H1 (cell line): ENCODE data around the gene DNAJC6. TPM values are rescaled to one million over a fixed set of nuclear protein-coding genes. Genes with fewer than 3 reads are reported as not detected.

Experiments
- CTCF ChIA-PET: fragments of 300-600 bp; sonication (Branson Sonifier 250); formaldehyde crosslinking; loops from one replicate; lab custom pipeline; 2021; ENCODE audit not compliant: partially characterized antibody; lab: Charles Lee
- POLR2A ChIA-PET: fragments of 300-600 bp; sonication (Branson Sonifier 250); formaldehyde crosslinking; loops from one replicate; lab custom pipeline; 2021; ENCODE audit warnings: inconsistent platforms; ENCODE audit not compliant: partially characterized antibody; lab: Charles Lee
- DNase-seq, 2 experiments: peaks; one replicate each; pipeline versions ENCODE4 v3.0.0 to v3.0.0-alpha.2; 2010 to 2022; ENCODE audit warnings: low spot score in 2 of 2, low read depth in 1 of 2, mixed read lengths in 1 of 2
- FAIRE-seq: peaks from 2 replicates; lab custom pipeline; 2011; peaks lifted over from hg19 to GRCh38; lab: Jason Lieb, UNC
- H2AFZ ChIP-seq: 2 replicates; pipeline ENCODE4 v1.8.1; 2012; ENCODE audit warnings: low read length, inconsistent platforms
- H2AK5ac ChIP-seq: 2 replicates; pipeline ENCODE4 v1.6.1; 2013; ENCODE audit warnings: low read depth, low read length
- H2BK120ac ChIP-seq: replicated peaks from 2 replicates; pipeline ENCODE3; 2013; ENCODE audit warnings: low read depth, low read length, inconsistent platforms
- H2BK12ac ChIP-seq: 2 replicates; pipeline ENCODE4 v1.6.1; 2013; ENCODE audit warnings: low read depth, low read length
- H2BK15ac ChIP-seq: 2 replicates; pipeline ENCODE4 v1.6.1; 2013; ENCODE audit warnings: low read length
- H2BK20ac ChIP-seq: 2 replicates; pipeline ENCODE4 v1.6.1; 2013; ENCODE audit warnings: low read length
- H2BK5ac ChIP-seq: 2 replicates; pipeline ENCODE4 v1.6.1; 2013; ENCODE audit warnings: low read depth, low read length
- H3K14ac ChIP-seq: 2 replicates; pipeline ENCODE4 v1.6.1; 2013; ENCODE audit warnings: inconsistent platforms; ENCODE audit not compliant: insufficient read length
- H3K18ac ChIP-seq: 2 replicates; pipeline ENCODE4 v1.6.1; 2013; ENCODE audit warnings: low read length; ENCODE audit errors: extremely low read depth
- H3K23ac ChIP-seq: 2 replicates; pipeline ENCODE4 v1.6.1; 2013; ENCODE audit warnings: inconsistent platforms; ENCODE audit not compliant: insufficient read length
- H3K23me2 ChIP-seq: 2 replicates; pipeline ENCODE4 v1.6.1; 2013; ENCODE audit warnings: low read depth, low read length
- H3K27ac ChIP-seq: 2 replicates; pipeline ENCODE4 v1.6.1; 2011; ENCODE audit warnings: low read depth, low read length, inconsistent platforms
- H3K27me3 ChIP-seq, 4 experiments: replicated peaks in 1 of 4; 1 replicate in 1 of 4; 2 replicates in 3 of 4; pipeline versions ENCODE4 v1.6.1 to v1.8.1; 2011 to 2013; ENCODE audit warnings: low read length in 3 of 4, mild to moderate bottlenecking in 3 of 4, inconsistent platforms in 2 of 4, mixed read lengths in 2 of 4, moderate library complexity in 1 of 4; ENCODE audit not compliant: control insufficient read depth in 3 of 4, insufficient read depth in 3 of 4; ENCODE audit errors: extremely low read depth in 1 of 4
- H3K36me3 ChIP-seq, 4 experiments: 2 replicates each; pipeline versions ENCODE4 v1.6.1 to v1.8.1; 2011 to 2013; ENCODE audit warnings: mild to moderate bottlenecking in 4 of 4, low read length in 3 of 4, moderate library complexity in 2 of 4, control low read depth in 1 of 4, inconsistent platforms in 1 of 4; ENCODE audit not compliant: insufficient read depth in 4 of 4, control insufficient read depth in 2 of 4
- H3K4ac ChIP-seq: replicated peaks from 2 replicates; pipeline ENCODE3; 2013; ENCODE audit warnings: low read length, low read depth, mixed read lengths, inconsistent platforms; ENCODE audit not compliant: insufficient read length
- H3K4me1 ChIP-seq, 4 experiments: replicated peaks in 1 of 4; 1 replicate in 1 of 4; 2 replicates in 3 of 4; pipeline versions ENCODE4 v1.6.1 to v1.8.1; 2011 to 2013; ENCODE audit warnings: low read length in 3 of 4, inconsistent platforms in 2 of 4, mixed read lengths in 1 of 4; ENCODE audit not compliant: insufficient read depth in 4 of 4, control insufficient read depth in 3 of 4
- H3K4me2 ChIP-seq, 2 experiments: 2 replicates each; pipeline versions ENCODE4 v1.6.1 to v1.8.1; 2011 to 2013; ENCODE audit warnings: low read depth in 2 of 2, low read length in 2 of 2, control low read depth in 1 of 2, inconsistent platforms in 1 of 2, mild to moderate bottlenecking in 1 of 2; ENCODE audit not compliant: insufficient read depth in 1 of 2
- H3K4me3 ChIP-seq, 4 experiments: fragments of 200-600, 300-600 bp in 1 of 4; sonication (generic), shearing (Covaris generic), sonication (Bioruptor Twin) in 1 of 4; 2 replicates each; pipeline versions ENCODE4 v1.5.1 to v1.8.1; 2011 to 2016; ENCODE audit warnings: low read length in 4 of 4, low read depth in 3 of 4, control low read depth in 2 of 4, inconsistent platforms in 2 of 4, mild to moderate bottlenecking in 2 of 4, mixed read lengths in 1 of 4, moderate library complexity in 1 of 4; ENCODE audit not compliant: insufficient read depth in 2 of 4; ENCODE audit errors: extremely low read depth in 1 of 4
- H3K56ac ChIP-seq: replicated peaks from 2 replicates; pipeline ENCODE3; 2013; ENCODE audit warnings: low read depth, mild to moderate bottlenecking, mixed read lengths, low read length, inconsistent platforms; ENCODE audit not compliant: insufficient read length
- H3K79me1 ChIP-seq: 2 replicates; pipeline ENCODE4 v1.6.1; 2013; ENCODE audit warnings: low read depth, low read length, control low read depth
- H3K79me2 ChIP-seq, 2 experiments: 2 replicates each; pipeline versions ENCODE4 v1.6.1 to v1.8.1; 2012 to 2013; ENCODE audit warnings: low read length in 2 of 2, mild to moderate bottlenecking in 2 of 2, inconsistent platforms in 1 of 2; ENCODE audit not compliant: insufficient read depth in 2 of 2, control insufficient read depth in 1 of 2
- H3K9ac ChIP-seq, 4 experiments: replicated peaks in 1 of 4; 1 replicate in 1 of 4; 2 replicates in 3 of 4; pipeline versions ENCODE4 v1.6.1 to v1.8.1; 2011 to 2013; ENCODE audit warnings: low read depth in 3 of 4, low read length in 3 of 4, control low read depth in 2 of 4, mild to moderate bottlenecking in 2 of 4, moderate library complexity in 2 of 4, inconsistent platforms in 1 of 4; ENCODE audit errors: extremely low read depth in 1 of 4
- H3K9me3 ChIP-seq, 2 experiments: 2 replicates each; pipeline versions ENCODE4 v1.6.1 to v1.8.1; 2012 to 2013; ENCODE audit warnings: mild to moderate bottlenecking in 2 of 2, moderate library complexity in 2 of 2, control low read depth in 1 of 2, inconsistent platforms in 1 of 2, low read depth in 1 of 2, low read length in 1 of 2, mixed read lengths in 1 of 2; ENCODE audit not compliant: insufficient read depth in 2 of 2
- H4K20me1 ChIP-seq, 2 experiments: replicated peaks in 1 of 2; 2 replicates each; pipeline versions ENCODE3 to v1.8.1; 2011 to 2013; ENCODE audit warnings: inconsistent platforms in 2 of 2, low read length in 2 of 2, mild to moderate bottlenecking in 1 of 2; ENCODE audit not compliant: insufficient read depth in 2 of 2, control insufficient read depth in 1 of 2
- H4K5ac ChIP-seq: 2 replicates; pipeline ENCODE4 v1.6.1; 2013; ENCODE audit warnings: low read length, low read depth, mixed read lengths, inconsistent platforms; ENCODE audit not compliant: insufficient read length
- H4K8ac ChIP-seq: 2 replicates; pipeline ENCODE4 v1.8.0; 2013; ENCODE audit warnings: mild to moderate bottlenecking, moderate library complexity, low read length, inconsistent platforms; ENCODE audit not compliant: insufficient read depth; ENCODE audit errors: extremely low read depth
- H4K91ac ChIP-seq: replicated peaks from 2 replicates; pipeline ENCODE3; 2013; ENCODE audit warnings: low read length, mixed read lengths, inconsistent platforms; ENCODE audit not compliant: insufficient read length
- ATF3 ChIP-seq: IDR thresholded peaks from 2 replicates; pipeline ENCODE4 v1.6.1; 2011; ENCODE audit warnings: low read depth, mild to moderate bottlenecking, low read length; ENCODE audit not compliant: insufficient read depth
- WGBS, 2 experiments: shearing (Covaris generic) in 1 of 2; methylation state at CpG; one replicate each; pipeline versions ENCODE4 v1.1.6 to v1.1.7; 2013 to 2015; ENCODE audit warnings: low lambda C conversion rate in 2 of 2, mixed read lengths in 2 of 2, inconsistent platforms in 1 of 2, low coverage in 1 of 2, missing lambda C conversion rate in 1 of 2; ENCODE audit not compliant: insufficient replicate concordance in 2 of 2, insufficient coverage in 1 of 2, insufficient read length in 1 of 2; ENCODE audit errors: extremely low coverage in 1 of 2, missing lambda C conversion rate in 1 of 2; 5-methylcytosine and 5-hydroxymethylcytosine counted together
- polyA plus RNA-seq, 7 experiments: library from polyadenylated mRNA; depleted of rRNA in 3 of 7; stranded (reverse) in 5 of 7; unstranded in 2 of 7; fragments of >200 nt in 5 of 7; fragments of 200-250 nt in 2 of 7; gene quantifications; 1 replicate in 5 of 7; 2 replicates in 1 of 7; 4 replicates in 1 of 7; pipeline versions ENCODE4 v1.2.1 to v1.2.3, GENCODE V29; 2011 to 2013; ENCODE audit warnings: missing spikeins in 2 of 7, mixed read lengths in 2 of 7
- total RNA-seq: library from RNA; stranded (reverse); fragmentation: NEBNext Ultra II Directional; extraction: Animal tissue kit (Norgen Biotek cat#: 25700); gene quantifications from 2 replicates; pipeline ENCODE4 v1.2.1, GENCODE V29; 2021

Gene DNAJC6
- total and polyA plus RNA-seq, 2 of the 8 experiments (the other 6 are each of a cell fraction or from before 2014, with no cell fraction given), result 1.6 to 3.0 TPM

DNA sequence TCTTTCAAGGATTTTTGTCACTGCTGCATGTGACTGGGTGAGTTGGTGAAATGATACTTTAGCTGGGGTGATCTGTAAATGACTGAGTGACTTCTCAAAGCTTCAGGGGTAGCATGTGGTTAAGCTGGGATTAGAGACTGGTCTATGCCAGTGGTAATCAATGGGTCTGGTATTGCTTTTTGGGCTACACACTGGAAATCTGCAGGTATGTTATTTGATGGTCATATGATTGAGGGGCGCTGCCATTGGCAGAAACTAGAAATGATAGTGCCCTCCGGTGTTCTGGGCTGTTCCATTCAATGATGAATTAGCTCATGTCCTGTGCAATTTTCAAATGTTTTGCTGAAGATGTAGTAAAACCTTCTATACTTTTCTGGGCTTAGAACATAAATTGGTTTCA is 39.7 kb upstream of the DNAJC6 start:
- H3K14ac ChIP-seq, result no peak overlapping the region
- no peak overlapping the region for H3K18ac ChIP-seq
- H3K79me1 ChIP-seq, result no peaks in the 10 kb centered on the region
- no peak overlapping the region for H2BK120ac ChIP-seq
- no peak overlapping the region for H3K4ac ChIP-seq
- H4K5ac ChIP-seq, result no peak overlapping the region
- no peak overlapping the region for H2BK12ac ChIP-seq
- no peak overlapping the region for H2AK5ac ChIP-seq
- 75% methylated on average over 2 of the region's 2 CpGs; no CpG with 5 or more reads in 1 of the 2 experiments for WGBS, 2 experiments
- peaks cover 2% of the 10 kb centered on the region for H3K23me2 ChIP-seq
- H3K27ac ChIP-seq, result no peak overlapping the region
- DNase-seq, result no peak
- no peaks in the 10 kb centered on the region for H3K79me2 ChIP-seq
- H3K36me3 ChIP-seq, result no peaks in the 10 kb centered on the region
- no peak overlapping the region for H2BK15ac ChIP-seq
- no peak overlapping the region for H4K8ac ChIP-seq
- H3K4me3 ChIP-seq, result no peak overlapping the region
- TF ChIP-seq ATF3, result no peak
- H3K9me3 ChIP-seq, result no peaks in the 10 kb centered on the region
- H3K56ac ChIP-seq, result no peak overlapping the region
- POLR2A ChIA-PET, result no interaction called here
- H2BK5ac ChIP-seq, result no peak overlapping the region
- CTCF ChIA-PET, result interaction anchor here (0.7 to 1.2 kb wide), 2 partner anchors 28 to 162 kb away, joined by 3 to 4 read pairs; no protein-coding TSS in a partner anchor
- no peaks in the 10 kb centered on the region; a peak in 3 of 7 replicates for H3K27me3 ChIP-seq
- H3K9ac ChIP-seq, result no peak overlapping the region
- H3K23ac ChIP-seq, result no peak overlapping the region
- H4K20me1 ChIP-seq, result no peaks in the 10 kb centered on the region
- H3K4me2 ChIP-seq, result no peak overlapping the region
- no peak for FAIRE-seq
- H4K91ac ChIP-seq, result no peak overlapping the region
- H3K4me1 ChIP-seq, result peaks cover 0 to 5% (median 3%) of the 10 kb centered on the region in 4 experiments; a peak in 5 of 7 replicates
- H2BK20ac ChIP-seq, result no peak overlapping the region
- H2AFZ ChIP-seq, result no peak overlapping the region
